ENCODE results near the gene FIGN. TPM values are rescaled to one million over a fixed set of nuclear protein-coding genes. Genes with fewer than 3 reads are reported as not detected.

FIGN gene
- total RNA-seq, 1 donor from 2014 or later, result under 0.01 TPM

- no peak for DNase-seq (ENCODE audit: low read depth in 2 of 2)
Measured at GRCh38 chr2:163664610-163665009, 71.2 kb downstream of the FIGN start.

DNA sequence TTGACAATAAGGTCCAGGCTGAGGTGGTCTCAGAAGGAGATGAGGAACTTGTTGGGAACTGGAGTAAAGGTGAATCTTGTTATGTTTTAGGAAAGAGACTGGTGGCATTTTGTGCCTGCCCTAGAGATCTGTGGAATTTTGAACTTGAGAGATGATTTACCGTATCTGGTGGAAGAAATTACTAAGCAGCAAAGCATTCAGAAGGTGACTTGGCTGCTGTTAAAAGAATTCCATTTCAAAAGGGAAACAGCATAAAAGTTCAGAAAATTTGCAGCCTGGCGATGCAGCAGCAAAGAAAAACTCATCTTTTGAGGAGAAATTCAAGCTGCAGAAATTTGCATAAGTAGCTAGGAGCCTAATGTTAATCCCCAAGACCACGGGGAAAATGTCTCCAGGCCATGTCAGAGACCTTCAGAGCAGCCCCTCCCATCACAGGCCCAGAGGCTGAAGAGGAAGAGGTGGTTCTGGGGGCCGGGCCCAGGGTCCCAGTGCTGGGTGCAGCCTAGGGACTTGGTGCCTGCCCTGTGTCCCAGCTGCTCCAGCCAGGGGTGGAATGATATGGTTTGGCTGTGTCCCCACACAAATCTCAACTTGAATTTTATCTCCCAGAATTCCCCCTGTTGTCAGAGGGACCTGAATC, 73.5 kb downstream of the FIGN start:
- DNase-seq (ENCODE audit: low read depth in 2 of 2), result no peak

- no peak for DNase-seq (ENCODE audit: low read depth in 2 of 2)
Measured at GRCh38 chr2:163659224-163659623, 76.6 kb downstream of the FIGN start.

DNA sequence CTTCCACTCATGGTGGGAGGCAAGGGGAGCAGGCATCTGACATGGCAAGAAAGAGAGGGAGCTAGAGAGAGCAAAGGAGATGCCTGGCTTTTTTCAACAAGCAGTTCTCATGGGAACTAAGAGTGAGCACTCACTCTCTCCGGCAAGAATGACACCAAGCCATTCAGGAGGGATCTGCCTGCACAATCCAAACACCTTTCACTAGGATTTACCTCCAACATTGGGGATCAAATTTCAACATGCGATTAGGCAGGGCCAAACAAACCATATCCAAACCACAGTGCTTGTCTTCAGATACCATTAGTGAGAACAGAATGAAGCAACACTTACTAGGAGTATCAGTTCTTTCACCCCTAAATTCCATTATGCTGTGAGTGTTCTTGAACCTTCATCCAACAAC, 77.3 kb downstream of the FIGN start:
- no peak for DNase-seq (ENCODE audit: low read depth in 2 of 2)

GRCh38 chr2:163657281-163657656, 78.5 kb downstream of the FIGN start:
- no peak for DNase-seq (ENCODE audit: low read depth in 2 of 2)

- peak in 1 of 2 donors; percentile 34 for DNase-seq (ENCODE audit: low read depth in 2 of 2)
Measured at GRCh38 chr2:163656622-163657280, 79.1 kb downstream of the FIGN start.

DNA sequence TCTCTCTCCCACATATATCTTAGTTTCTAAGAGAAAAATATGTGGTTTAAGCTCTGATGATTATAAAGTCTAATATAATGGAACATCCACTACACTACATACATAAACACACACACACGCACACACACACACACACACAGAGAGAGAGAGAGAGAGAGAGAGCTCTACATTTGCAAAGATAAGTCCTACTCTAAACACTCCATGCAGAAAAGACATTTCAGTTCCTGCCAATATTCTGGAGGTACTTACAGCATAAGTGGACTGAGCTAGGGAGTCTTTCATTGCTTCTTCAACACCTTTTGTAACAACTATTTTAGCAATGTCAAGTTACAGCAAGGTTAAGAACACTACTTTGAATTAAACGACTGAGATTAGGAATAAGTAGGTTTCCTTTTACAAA, 80.1 kb downstream of the FIGN start:
- no peak for DNase-seq (ENCODE audit: low read depth in 2 of 2)

DNA sequence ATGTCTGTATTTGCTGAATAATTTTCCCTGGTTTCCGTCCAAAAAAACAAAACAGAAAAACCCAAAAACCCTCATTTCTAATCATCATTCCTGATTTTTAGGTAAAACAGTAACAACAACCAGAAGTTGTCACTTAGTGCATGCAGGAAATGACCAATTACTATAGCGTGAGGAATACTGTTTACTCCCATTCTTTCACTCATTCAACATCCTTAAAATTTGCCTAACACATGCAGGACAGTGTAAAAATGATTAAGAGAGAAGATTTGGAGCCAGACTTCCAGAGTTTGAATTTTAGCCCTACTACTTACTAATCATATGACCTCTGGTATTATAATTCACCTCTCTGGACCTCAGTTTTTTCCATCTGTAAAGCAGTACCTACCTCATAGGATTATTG, 83.1 kb downstream of the FIGN start:
- DNase-seq (ENCODE audit: low read depth in 2 of 2), result peak in 1 of 2 donors; percentile 46

GRCh38 chr2:163649080-163649479, 86.7 kb downstream of the FIGN start:
- DNase-seq (ENCODE audit: low read depth in 2 of 2), result no peak

DNA sequence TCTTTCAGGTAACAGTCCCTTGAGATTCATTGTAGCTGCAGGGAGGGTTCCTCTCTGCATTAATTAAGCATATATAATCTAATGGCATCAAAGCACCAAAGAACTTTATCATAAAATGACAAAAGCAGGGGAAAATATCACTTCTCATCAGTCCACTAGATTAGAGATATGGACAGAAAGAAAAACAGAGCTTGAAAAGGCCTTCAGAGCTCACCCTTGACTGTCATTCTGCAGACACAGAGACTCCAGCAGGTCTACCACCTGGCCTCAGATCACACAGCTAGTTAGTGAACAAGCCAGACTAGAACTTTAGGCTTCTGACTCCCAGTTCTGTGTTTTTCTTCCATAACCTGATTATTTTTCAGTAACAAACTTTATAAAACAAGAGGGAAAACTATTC, 88.5 kb downstream of the FIGN start:
- DNase-seq (ENCODE audit: low read depth in 2 of 2), result no peak

DNA sequence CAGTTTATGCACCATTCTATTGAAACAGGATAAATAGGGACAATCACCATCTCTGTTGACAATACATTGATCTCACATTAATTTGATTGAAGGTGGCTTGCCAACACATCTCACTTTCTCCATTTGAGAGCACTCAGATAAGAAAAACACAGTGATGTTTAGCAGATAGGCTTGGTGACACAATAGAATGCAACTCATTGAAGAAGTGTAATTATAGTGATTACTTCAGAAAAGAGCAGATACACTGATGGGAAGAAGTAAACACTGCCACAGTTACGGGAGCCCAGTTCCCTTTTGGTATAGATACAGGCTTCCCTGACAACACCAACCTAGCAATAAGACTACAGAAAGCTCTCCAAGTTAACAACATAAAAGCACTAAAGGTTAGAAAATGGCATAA, 89.1 kb downstream of the FIGN start:
- DNase-seq (ENCODE audit: low read depth in 2 of 2), result no peak

GRCh38 chr2:163644238-163644637, 91.6 kb downstream of the FIGN start:
- DNase-seq (ENCODE audit: low read depth in 2 of 2), result no peak

DNA sequence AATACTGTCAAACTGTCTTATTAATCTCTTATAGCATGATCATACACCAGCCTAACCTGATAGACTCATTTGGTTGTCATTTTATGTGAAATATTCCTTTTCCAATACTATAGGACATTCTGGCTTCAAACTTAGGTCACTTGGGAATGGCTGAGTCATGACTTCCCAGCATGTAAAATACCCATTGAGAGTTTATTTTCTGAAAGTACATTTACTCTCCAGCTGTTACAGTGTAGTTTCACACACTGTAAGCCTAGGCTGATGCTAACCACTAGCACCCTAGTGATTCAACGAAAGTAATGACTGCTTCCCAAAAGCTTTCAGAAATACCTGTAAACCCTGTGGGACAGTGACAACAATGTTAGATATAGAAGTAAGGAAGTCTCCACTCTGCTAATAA, 93.8 kb downstream of the FIGN start:
- no peak for DNase-seq (ENCODE audit: low read depth in 2 of 2)

GRCh38 chr2:163640542-163641193, 95.1 kb downstream of the FIGN start:
- no peak for DNase-seq (ENCODE audit: low read depth in 2 of 2)

- no peak for DNase-seq (ENCODE audit: low read depth in 2 of 2)
Measured at GRCh38 chr2:163637871-163638270, 97.9 kb downstream of the FIGN start.

DNA sequence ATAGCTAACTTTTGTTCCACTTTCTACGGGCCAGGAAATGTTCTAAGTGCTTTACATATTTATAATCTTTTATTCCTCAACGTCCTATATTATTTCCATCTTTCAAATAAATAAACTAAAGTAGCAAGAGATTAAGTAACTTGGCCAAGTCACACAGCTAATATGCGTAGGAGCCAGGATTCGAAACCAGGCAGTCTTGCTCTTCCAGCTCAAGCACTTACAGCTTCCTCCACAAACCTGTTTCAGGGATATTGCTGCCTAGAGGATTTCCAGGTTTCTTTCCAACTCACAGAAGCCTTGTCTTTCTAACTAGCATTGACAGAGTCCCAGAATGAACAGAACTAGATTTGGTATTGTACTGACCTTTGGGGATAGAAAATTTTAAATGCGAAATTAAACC, 102.5 kb downstream of the FIGN start:
- no peak for DNase-seq (ENCODE audit: low read depth in 2 of 2)

DNA sequence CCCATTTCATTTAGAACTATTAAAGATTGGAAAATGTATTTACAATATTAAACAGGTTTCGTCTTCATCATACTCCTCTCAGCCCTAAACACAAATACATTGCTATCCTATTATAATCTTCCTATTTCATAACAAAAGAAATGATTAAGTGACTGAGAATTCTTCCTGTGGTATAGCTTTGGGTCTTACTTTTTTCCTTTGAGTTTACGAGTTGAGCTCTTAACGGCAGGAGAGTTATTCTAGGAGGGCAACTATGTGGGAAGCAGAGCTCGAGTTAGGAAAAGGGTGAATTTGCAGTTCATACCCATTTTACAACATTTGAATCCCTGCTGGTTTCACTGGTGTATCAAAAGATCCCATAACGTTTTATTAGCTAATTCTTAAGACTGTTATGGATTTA, 105.0 kb downstream of the FIGN start:
- no peak for DNase-seq (ENCODE audit: low read depth in 2 of 2)

DNA sequence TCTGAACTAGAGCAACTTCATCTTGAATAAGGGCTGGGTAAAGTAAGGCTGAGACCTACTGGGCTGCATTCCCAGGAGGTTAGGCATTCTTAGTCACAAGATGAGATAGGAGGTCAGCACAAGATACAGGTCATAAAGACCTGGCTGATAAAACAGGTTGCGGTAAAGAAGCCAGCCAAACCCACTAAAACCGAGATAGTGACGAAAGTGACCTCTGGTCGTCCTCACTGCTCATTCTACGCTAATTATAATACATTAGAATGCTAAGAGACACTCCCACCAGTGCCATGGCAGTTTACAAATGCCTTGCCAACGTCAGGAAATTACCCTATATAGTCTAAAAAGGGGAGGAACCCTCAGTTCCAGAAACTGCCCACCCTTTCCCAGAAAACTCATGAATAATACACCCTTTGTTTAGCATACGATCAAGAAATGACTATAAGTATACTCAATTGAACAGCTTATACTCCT, 109.1 kb downstream of the FIGN start:
- no peak for DNase-seq (ENCODE audit: low read depth in 2 of 2)

- DNase-seq (ENCODE audit: low read depth in 2 of 2), result no peak
Measured at GRCh38 chr2:163626208-163626607, 109.6 kb downstream of the FIGN start.

DNA sequence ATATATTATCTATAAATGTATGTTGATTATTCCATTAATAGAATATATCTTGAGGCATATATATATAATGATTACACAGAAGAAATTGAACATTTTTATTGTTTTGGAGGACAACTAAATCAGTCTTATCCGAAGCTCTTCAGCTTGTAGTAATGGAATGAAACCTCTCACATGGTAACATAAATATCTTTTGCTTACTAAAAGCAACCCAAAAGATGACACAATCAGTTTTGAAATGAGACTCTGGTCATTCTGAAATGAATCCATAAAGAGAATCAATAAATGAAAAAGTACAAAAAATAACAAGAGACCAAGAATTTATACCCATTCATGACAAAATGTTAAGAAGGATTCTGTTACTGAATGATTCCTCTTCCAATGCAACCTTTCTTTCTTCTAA, 110.2 kb downstream of the FIGN start:
- DNase-seq (ENCODE audit: low read depth in 2 of 2), result no peak

DNA sequence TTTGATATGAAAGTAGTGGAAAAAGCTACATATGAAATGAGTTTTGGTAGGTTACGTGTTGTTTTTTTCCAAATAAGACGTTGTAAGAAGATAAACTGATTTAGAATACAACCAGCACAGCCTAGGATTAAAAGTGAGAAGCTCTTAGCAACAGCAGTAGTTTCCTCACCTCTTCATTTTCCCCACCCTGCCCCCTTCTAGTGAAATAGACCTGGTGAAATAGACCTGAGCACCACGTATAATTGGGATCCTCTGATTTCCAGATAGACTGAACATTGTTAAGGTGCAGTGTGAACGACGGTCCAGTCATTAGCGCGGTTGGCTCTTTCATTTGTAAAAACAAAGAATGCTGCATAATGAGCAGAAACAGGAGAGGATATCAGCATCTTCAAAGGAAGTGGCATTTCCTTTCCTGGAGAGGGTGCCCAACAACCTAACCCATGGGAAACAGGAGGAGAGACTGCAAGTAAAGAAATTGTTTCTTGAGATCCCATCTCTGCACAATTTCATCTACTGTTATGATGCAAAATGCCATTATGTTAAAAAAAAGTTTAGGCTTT, 114.3 kb downstream of the FIGN start:
- no peak for DNase-seq (ENCODE audit: low read depth in 2 of 2)

DNA sequence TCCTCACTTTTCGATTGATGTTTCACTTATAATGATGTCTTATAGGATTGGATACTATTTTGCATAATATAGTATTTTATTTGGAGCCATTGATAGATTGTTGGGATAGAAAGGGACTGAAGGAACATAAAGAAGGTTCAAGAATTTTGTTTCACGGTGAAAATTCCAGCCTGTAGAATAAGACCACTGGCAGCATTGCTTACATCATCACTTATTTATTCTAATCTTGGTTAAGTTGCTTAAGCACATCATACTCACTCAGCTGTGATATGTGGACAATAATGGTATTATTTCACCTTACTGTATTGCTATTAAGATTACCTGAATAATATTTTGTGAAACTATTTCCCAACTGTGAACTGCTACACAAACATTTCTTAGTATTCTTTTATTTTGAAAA, 118.3 kb downstream of the FIGN start:
- DNase-seq (ENCODE audit: low read depth in 2 of 2), result no peak

- DNase-seq (ENCODE audit: low read depth in 2 of 2), result no peak
Measured at GRCh38 chr2:163613266-163613731, 122.5 kb downstream of the FIGN start.
